Vagina (tissue), 2 donors: Measurements from ENCODE around the gene CDK14. TPM values are rescaled to one million over a fixed set of nuclear protein-coding genes. Genes with fewer than 3 reads are reported as not detected.

Experiments used
- DNase-seq, 2 donors: peaks; one replicate each; pipeline ENCODE4 v3.0.0-alpha.2; 2017; ENCODE audit errors: extremely low spot score in 2 of 2
- H3K27ac ChIP-seq: fragments of 200-600 bp; sonication (generic); one replicate; pipeline ENCODE4 v1.5.1; 2019
- H3K27me3 ChIP-seq: fragments of 200-600 bp; sonication (generic); one replicate; pipeline ENCODE4 v1.5.1; 2019
- H3K36me3 ChIP-seq, 2 donors: fragments of 200-600 bp; sonication (generic); one replicate each; pipeline ENCODE4 v1.5.1; 2017 to 2019
- H3K4me1 ChIP-seq: fragments of 200-600 bp; sonication (generic); one replicate; pipeline ENCODE4 v1.5.1; 2019
- H3K4me3 ChIP-seq, 2 donors: fragments of 200-600 bp; sonication (generic); 1 replicate in 1 of 2; 2 replicates in 1 of 2; pipeline ENCODE4 v1.5.1; 2016 to 2019
- H3K9me3 ChIP-seq: fragments of 200-600 bp; sonication (generic); one replicate; pipeline ENCODE4 v1.5.1; 2019
- POLR2A ChIP-seq, 2 donors: fragments of 450-650 bp; IDR thresholded peaks; one replicate each; pipeline ENCODE4 v1.6.1; 2017; ENCODE audit warnings: antibody characterized with exemption in 2 of 2, mild to moderate bottlenecking in 2 of 2, moderate library complexity in 2 of 2
- POLR2AphosphoS5 ChIP-seq, 2 donors: sonication (generic); formaldehyde crosslinking; IDR thresholded peaks; one replicate each; pipeline ENCODE4 v1.9.0; 2017; ENCODE audit warnings: antibody characterized with exemption in 2 of 2, mild to moderate bottlenecking in 2 of 2, low read depth in 1 of 2; ENCODE audit not compliant: insufficient read depth in 1 of 2
- intact Hi-C: fragments of 100-400 bp; cut with DNase I; formaldehyde crosslinking; loops from one replicate; pipeline ENCODE4 v1.15.1; 2023
- total RNA-seq: library from RNA; depleted of rRNA; stranded (reverse); fragments of >200 nt; gene quantifications from one replicate; pipeline ENCODE4 v1.2.3, GENCODE V29; 2016
- TF ChIP-seq, protein P1 (sequence below), 3 experiments: fragments of 450-650 bp in 2 of 3; fragments of 200-600 bp in 1 of 3; sonication (generic) in 1 of 3; IDR thresholded peaks; one replicate each; pipeline ENCODE4 v1.5.1; 2017 to 2019; ENCODE audit warnings: antibody characterized with exemption in 3 of 3, mild to moderate bottlenecking in 2 of 3, moderate library complexity in 2 of 3

Gene CDK14
- total RNA-seq, 1 donor from 2014 or later, result 21.6 TPM

DNA sequence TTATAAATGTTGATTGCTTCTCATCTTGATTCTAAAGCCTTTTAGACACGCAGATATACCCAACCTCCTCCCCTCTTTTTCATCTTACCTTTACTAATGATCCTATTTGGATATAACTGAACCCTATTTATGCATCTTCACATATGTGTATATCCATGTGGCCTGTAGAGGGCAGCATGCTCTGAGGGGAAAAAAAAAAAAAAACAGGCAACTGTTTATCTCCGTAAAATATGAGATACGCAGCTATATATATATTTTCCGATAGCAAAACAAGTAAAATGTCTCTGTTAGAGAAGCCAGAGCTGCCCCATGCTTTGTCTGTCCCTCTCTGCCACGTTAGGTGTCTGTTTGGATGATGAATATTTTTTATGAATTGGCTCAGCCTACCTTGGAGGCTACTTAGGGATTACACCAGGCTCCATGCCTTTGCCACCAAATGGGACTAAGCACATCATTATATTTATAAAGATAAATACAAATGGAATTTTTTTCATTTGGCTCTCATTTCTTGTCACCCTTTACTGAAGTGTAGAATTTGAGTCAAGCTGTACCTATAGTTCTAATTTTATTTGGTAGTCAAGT, 493.4 kb downstream of the CDK14 start:
- no peaks in the 10 kb centered on the region for H3K27me3 ChIP-seq
- H3K27ac ChIP-seq, result no peak overlapping the region
- intact Hi-C loops, result no loop called here
- no peaks in the 10 kb centered on the region for H3K36me3 ChIP-seq
- H3K9me3 ChIP-seq, result no peaks in the 10 kb centered on the region
- no peak for DNase-seq
- TF ChIP-seq, protein P1, sequence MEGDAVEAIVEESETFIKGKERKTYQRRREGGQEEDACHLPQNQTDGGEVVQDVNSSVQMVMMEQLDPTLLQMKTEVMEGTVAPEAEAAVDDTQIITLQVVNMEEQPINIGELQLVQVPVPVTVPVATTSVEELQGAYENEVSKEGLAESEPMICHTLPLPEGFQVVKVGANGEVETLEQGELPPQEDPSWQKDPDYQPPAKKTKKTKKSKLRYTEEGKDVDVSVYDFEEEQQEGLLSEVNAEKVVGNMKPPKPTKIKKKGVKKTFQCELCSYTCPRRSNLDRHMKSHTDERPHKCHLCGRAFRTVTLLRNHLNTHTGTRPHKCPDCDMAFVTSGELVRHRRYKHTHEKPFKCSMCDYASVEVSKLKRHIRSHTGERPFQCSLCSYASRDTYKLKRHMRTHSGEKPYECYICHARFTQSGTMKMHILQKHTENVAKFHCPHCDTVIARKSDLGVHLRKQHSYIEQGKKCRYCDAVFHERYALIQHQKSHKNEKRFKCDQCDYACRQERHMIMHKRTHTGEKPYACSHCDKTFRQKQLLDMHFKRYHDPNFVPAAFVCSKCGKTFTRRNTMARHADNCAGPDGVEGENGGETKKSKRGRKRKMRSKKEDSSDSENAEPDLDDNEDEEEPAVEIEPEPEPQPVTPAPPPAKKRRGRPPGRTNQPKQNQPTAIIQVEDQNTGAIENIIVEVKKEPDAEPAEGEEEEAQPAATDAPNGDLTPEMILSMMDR (IDR thresholded peaks at IDR 0.05), result peak in 2 of 3 experiments; percentile 55 to 76
- TF ChIP-seq POLR2AphosphoS5 (IDR thresholded peaks at IDR 0.05; ENCODE audit: insufficient read depth in 1 of 2, low read depth in 1 of 2) (peak in 1 of 2 donors; percentile 14), POLR2A (IDR thresholded peaks at IDR 0.05) (no peak)
- no peaks in the 10 kb centered on the region for H3K4me1 ChIP-seq
- no peak overlapping the region for H3K4me3 ChIP-seq

DNA sequence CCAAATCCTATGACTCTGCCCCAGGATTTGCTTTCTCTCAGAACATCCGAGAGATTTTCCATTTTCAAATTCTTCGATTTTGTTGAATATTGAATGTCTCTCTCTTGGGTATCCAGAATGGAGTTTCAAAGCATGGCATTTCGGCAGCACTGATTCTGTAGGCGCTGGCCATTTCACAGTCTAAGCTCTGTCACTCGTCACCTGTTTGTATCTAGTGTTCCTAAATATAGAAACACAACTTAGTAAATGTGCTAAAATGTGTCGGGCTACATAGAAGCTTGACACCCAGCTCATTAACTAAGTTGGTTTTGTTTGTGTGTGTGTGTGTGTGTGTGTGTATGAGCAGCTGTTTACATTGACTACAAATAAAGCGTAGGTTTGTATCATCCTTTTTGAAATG, 494.6 kb downstream of the CDK14 start:
- DNase-seq, result no peak
- intact Hi-C loops, result no loop called here
- no peaks in the 10 kb centered on the region for H3K9me3 ChIP-seq
- TF ChIP-seq, protein P1 (IDR thresholded peaks at IDR 0.05), result no peak
- TF ChIP-seq POLR2A (IDR thresholded peaks at IDR 0.05) (no peak), POLR2AphosphoS5 (IDR thresholded peaks at IDR 0.05; ENCODE audit: insufficient read depth in 1 of 2, low read depth in 1 of 2) (no peak)
- H3K27ac ChIP-seq, result no peak overlapping the region
- no peak overlapping the region for H3K4me3 ChIP-seq
- no peaks in the 10 kb centered on the region for H3K36me3 ChIP-seq
- no peaks in the 10 kb centered on the region for H3K4me1 ChIP-seq
- no peaks in the 10 kb centered on the region for H3K27me3 ChIP-seq

DNA sequence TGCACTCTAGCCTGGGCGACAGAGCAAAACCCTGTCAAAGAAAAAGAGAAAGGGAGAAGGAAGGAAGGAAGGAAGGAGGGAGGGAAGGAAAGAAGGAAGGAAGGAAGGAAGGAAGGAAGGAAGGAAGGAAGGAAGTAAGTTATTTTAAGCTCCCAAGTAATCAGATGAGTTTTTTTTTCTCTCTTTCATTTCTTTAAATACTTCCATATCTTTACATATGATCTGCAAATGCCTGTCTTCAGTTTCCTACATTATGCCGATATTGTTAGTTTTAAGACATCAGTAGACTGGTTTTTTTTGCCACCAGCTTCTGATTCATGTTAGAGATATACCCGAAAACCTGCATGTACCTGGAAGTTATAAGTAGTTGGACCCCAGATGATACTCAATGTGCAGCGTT, 495.5 kb downstream of the CDK14 start:
- intact Hi-C loops, result no loop called here
- H3K27ac ChIP-seq, result no peak overlapping the region
- no peak for DNase-seq
- no peaks in the 10 kb centered on the region for H3K27me3 ChIP-seq
- no peaks in the 10 kb centered on the region for H3K36me3 ChIP-seq
- no peaks in the 10 kb centered on the region for H3K9me3 ChIP-seq
- TF ChIP-seq POLR2AphosphoS5 (IDR thresholded peaks at IDR 0.05; ENCODE audit: insufficient read depth in 1 of 2, low read depth in 1 of 2), result no peak
- no peak for TF ChIP-seq POLR2A (IDR thresholded peaks at IDR 0.05)
- TF ChIP-seq, protein P1 (IDR thresholded peaks at IDR 0.05), result no peak
- H3K4me3 ChIP-seq, result no peak overlapping the region
- H3K4me1 ChIP-seq, result no peaks in the 10 kb centered on the region

DNA sequence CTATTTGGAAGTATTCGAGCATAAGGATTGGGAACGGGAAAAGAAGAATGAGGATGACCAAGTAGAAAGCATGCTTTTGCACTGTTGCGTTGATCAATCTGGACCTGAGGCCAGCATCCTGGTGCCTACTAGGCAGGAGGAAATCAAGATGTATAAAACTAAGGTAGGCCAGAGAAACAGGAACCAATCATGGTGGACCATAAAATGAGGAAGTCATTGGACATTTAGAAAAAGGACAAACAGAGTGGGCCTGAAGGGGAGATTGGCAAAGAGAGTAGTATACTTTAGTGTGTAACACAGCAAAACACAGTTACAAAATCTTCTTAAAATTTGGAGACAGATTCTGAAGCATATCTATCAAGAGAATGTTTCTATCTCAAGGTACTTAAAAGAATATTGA, 497.1 kb downstream of the CDK14 start:
- Histone ChIP-seq H3K27me3 (no peaks in the 10 kb centered on the region), H3K4me3 (no peak overlapping the region), H3K4me1 (no peaks in the 10 kb centered on the region), H3K27ac (no peak overlapping the region), H3K36me3 (no peaks in the 10 kb centered on the region), H3K9me3 (no peaks in the 10 kb centered on the region)
- no peak for DNase-seq
- TF ChIP-seq, protein P1 (IDR thresholded peaks at IDR 0.05), result no peak
- TF ChIP-seq POLR2A (IDR thresholded peaks at IDR 0.05), result no peak
- TF ChIP-seq POLR2AphosphoS5 (IDR thresholded peaks at IDR 0.05; ENCODE audit: insufficient read depth in 1 of 2, low read depth in 1 of 2), result no peak
- intact Hi-C loops, result no loop called here

DNA sequence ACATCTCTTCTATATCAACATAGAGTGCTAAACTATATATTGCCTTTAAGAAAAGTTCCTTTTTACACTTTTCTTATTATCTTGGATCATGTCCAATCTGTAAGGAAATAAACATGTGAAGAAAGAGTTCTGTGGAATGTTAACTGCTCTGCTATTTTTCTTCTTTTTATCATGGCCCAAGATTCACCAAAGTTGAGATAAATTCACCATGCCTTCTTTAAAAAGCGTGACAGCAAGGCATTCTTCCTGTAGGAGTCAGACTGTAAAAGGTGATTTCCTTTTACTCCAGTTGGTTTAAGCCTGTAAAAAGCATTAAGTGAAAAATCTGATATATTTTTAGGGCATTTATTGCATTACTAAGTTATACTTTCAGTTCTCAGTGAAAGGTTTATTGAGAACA, 502.4 kb downstream of the CDK14 start:
- TF ChIP-seq POLR2AphosphoS5 (IDR thresholded peaks at IDR 0.05; ENCODE audit: insufficient read depth in 1 of 2, low read depth in 1 of 2) (no peak), POLR2A (IDR thresholded peaks at IDR 0.05) (no peak)
- TF ChIP-seq, protein P1 (IDR thresholded peaks at IDR 0.05), result no peak
- Histone ChIP-seq H3K27ac (no peak overlapping the region), H3K4me3 (no peak overlapping the region), H3K4me1 (no peaks in the 10 kb centered on the region), H3K27me3 (no peaks in the 10 kb centered on the region), H3K9me3 (no peaks in the 10 kb centered on the region), H3K36me3 (no peaks in the 10 kb centered on the region)
- DNase-seq, result no peak
- intact Hi-C loops, result no loop called here
